Natural killer cell (primary cell): ENCODE measurements around the gene NKTR. TPM values are rescaled to one million over a fixed set of nuclear protein-coding genes. Genes with fewer than 3 reads are reported as not detected.

Experiments
- ATAC-seq, 3 donors: fragments of 150-1000 bp in 2 of 3; fragments of 200-7000 bp in 1 of 3; cut with Tn5 transposase; 1 replicate in 1 of 3; 2 replicates in 2 of 3; pipeline ENCODE4 v1.10.0; 2021; ENCODE audit warnings: mild to moderate bottlenecking in 2 of 3, moderate library complexity in 2 of 3
- DNase-seq, 2 donors: peaks; one replicate each; pipeline versions ENCODE4 v3.0.0 to v3.0.0-alpha.2; 2013 to 2021; ENCODE audit warnings: mixed read lengths in 1 of 2
- H3K27ac ChIP-seq: one replicate; pipeline ENCODE4 v1.5.1; 2013; ENCODE audit warnings: mild to moderate bottlenecking, low read length
- H3K27me3 ChIP-seq: one replicate; pipeline ENCODE4 v1.6.1; 2013; ENCODE audit warnings: low read length; ENCODE audit not compliant: control insufficient read depth, insufficient read depth
- H3K36me3 ChIP-seq: one replicate; pipeline ENCODE4 v1.6.1; 2013; ENCODE audit warnings: low read length; ENCODE audit not compliant: control insufficient read depth, insufficient read depth
- H3K4me1 ChIP-seq: one replicate; pipeline ENCODE4 v1.6.1; 2013; ENCODE audit warnings: low read length; ENCODE audit not compliant: control insufficient read depth, insufficient read depth
- H3K4me3 ChIP-seq: one replicate; pipeline ENCODE4 v1.5.1; 2013; ENCODE audit warnings: low read length
- H3K9me3 ChIP-seq: one replicate; pipeline ENCODE4 v1.6.1; 2013; ENCODE audit warnings: low read length; ENCODE audit not compliant: control insufficient read depth, insufficient read depth
- H3K27ac Mint-ChIP-seq, 2 donors: one replicate each; pipeline ENCODE4 v1.8.0; 2022; ENCODE audit warnings: mild to moderate bottlenecking in 2 of 2, mixed read lengths in 2 of 2, moderate library complexity in 1 of 2
- H3K27me3 Mint-ChIP-seq, 2 donors: one replicate each; pipeline ENCODE4 v1.8.0; 2022; ENCODE audit warnings: low read depth in 2 of 2, mixed read lengths in 2 of 2
- H3K36me3 Mint-ChIP-seq: one replicate; pipeline ENCODE4 v1.8.0; 2022; ENCODE audit warnings: mixed read lengths
- H3K4me1 Mint-ChIP-seq, 2 donors: one replicate each; pipeline ENCODE4 v1.8.0; 2022; ENCODE audit warnings: mixed read lengths in 2 of 2
- H3K4me3 Mint-ChIP-seq: one replicate; pipeline ENCODE4 v1.8.0; 2022; ENCODE audit warnings: mild to moderate bottlenecking, moderate library complexity, mixed read lengths
- H3K9me3 Mint-ChIP-seq, 2 donors: one replicate each; pipeline ENCODE4 v1.8.0; 2022; ENCODE audit warnings: mixed read lengths in 2 of 2
- WGBS: methylation state at CpG from one replicate; pipeline ENCODE4 v1.1.7; 2013; ENCODE audit warnings: missing lambda C conversion rate; ENCODE audit not compliant: insufficient coverage; 5-methylcytosine and 5-hydroxymethylcytosine counted together
- intact Hi-C: fragments of 100-400 bp; cut with micrococcal nuclease; formaldehyde crosslinking; loops from one replicate; pipeline ENCODE4 v1.14.2; 2022
- total RNA-seq, 4 donors: library from RNA; stranded (reverse); fragments of 120-200 nt in 1 of 4; gene quantifications; one replicate each; pipeline versions ENCODE4 v1.2.3 to v1.2.4, GENCODE V29; 2013 to 2022
- TF ChIP-seq, protein P1 (sequence below): fragments of 200-600 bp; IDR thresholded peaks from one replicate; pipeline ENCODE4 v1.8.0; 2022; ENCODE audit warnings: antibody characterized with exemption

NKTR gene
- total RNA-seq, 3 donors from 2014 or later (not counting 1 experiment from before 2014, with no cell fraction given), result 212 to 252 (median 217) TPM

DNA sequence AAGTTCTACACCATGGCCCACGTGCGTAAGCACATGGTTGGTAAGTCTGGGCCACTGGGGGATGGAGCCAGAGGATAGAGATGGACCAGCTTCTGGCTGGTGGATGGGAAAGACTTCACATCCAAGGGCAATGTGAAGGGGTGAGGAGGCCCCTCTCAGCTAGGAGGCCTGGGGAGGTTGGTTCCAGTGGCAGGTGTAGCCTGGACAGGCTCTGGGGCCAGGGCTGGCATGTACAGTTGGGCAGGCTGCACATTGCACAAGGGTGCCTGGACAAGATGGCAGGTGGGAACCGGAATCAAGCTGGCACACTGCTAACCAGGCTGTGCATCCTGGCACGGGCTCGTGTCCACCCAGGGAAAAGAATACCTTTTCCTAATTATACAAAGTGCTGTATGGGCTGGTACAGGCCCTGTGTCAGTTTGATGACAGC, 61.1 kb downstream of the NKTR start:
- no peaks in the 10 kb centered on the region for H3K27me3 ChIP-seq
- intact Hi-C loops, result no loop called here
- H3K4me3 ChIP-seq, result no peak overlapping the region
- Mint-ChIP-seq H3K4me3 (no peak overlapping the region), H3K36me3 (no peaks in the 10 kb centered on the region), H3K27ac (no peak overlapping the region), H3K4me1 (peaks cover 0 to 6% of the 10 kb centered on the region in 2 donors), H3K9me3 (no peaks in the 10 kb centered on the region), H3K27me3 (no peaks in the 10 kb centered on the region)
- H3K4me1 ChIP-seq, result no peaks in the 10 kb centered on the region
- H3K27ac ChIP-seq, result no peak overlapping the region
- TF ChIP-seq, protein P1, sequence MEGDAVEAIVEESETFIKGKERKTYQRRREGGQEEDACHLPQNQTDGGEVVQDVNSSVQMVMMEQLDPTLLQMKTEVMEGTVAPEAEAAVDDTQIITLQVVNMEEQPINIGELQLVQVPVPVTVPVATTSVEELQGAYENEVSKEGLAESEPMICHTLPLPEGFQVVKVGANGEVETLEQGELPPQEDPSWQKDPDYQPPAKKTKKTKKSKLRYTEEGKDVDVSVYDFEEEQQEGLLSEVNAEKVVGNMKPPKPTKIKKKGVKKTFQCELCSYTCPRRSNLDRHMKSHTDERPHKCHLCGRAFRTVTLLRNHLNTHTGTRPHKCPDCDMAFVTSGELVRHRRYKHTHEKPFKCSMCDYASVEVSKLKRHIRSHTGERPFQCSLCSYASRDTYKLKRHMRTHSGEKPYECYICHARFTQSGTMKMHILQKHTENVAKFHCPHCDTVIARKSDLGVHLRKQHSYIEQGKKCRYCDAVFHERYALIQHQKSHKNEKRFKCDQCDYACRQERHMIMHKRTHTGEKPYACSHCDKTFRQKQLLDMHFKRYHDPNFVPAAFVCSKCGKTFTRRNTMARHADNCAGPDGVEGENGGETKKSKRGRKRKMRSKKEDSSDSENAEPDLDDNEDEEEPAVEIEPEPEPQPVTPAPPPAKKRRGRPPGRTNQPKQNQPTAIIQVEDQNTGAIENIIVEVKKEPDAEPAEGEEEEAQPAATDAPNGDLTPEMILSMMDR, result no peak
- ATAC-seq (no peak), DNase-seq (no peak)
- 96% methylated on average over 5 of the region's 5 CpGs for WGBS
- no peaks in the 10 kb centered on the region for H3K9me3 ChIP-seq
- H3K36me3 ChIP-seq, result no peaks in the 10 kb centered on the region

DNA sequence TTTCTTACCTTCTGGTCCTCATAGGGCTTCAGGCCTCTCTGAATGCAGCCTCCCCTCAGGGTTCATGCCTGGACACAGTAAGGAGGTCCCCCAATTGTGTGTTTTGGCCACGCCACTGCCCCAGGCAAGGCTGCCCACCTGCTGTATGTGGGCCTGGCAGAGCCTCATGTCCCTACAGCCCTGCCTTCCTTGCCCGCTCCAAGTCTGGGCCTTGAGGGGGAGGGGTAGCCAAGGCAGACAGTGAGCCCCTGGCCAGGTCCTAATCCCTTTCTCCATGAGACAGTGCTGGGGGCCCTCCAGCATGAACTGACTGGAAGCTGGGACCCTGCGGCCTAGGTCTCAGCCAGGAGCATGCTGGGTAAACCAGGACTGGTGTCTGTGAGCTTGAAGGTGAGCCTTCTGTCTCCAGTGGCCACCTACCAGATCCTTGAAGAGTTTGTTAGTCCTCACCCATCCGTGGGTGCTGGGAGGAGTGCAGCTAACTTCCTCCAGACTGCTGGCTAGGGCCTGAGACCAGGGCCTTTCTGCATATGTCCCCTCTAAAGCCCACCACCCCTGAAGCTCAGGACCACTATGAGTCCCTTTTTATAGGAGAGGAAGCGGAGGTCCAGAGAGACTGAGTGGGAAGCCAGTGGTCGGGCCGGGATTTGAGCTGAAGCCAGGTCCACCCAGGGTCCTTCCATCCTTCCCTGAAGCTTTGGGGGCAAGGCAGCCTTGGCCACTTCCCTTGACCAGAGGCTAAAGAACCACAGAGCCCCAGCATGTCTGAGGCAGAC, 61.7 kb downstream of the NKTR start:
- H3K4me3 Mint-ChIP-seq, result no peak overlapping the region
- DNase-seq (no peak), ATAC-seq (no peak)
- H3K27ac ChIP-seq, result no peak overlapping the region
- H3K27me3 Mint-ChIP-seq, result no peaks in the 10 kb centered on the region
- H3K4me3 ChIP-seq, result no peak overlapping the region
- no peaks in the 10 kb centered on the region for H3K9me3 Mint-ChIP-seq
- intact Hi-C loops, result no loop called here
- H3K9me3 ChIP-seq, result no peaks in the 10 kb centered on the region
- WGBS, result 91% methylated on average over 7 of the region's 7 CpGs
- no peaks in the 10 kb centered on the region for H3K4me1 ChIP-seq
- no peaks in the 10 kb centered on the region for H3K36me3 ChIP-seq
- peaks cover 0 to 5% of the 10 kb centered on the region in 2 donors for H3K4me1 Mint-ChIP-seq
- TF ChIP-seq, protein P1, result no peak
- no peaks in the 10 kb centered on the region for H3K27me3 ChIP-seq
- H3K27ac Mint-ChIP-seq, result no peak overlapping the region
- no peaks in the 10 kb centered on the region for H3K36me3 Mint-ChIP-seq

DNA sequence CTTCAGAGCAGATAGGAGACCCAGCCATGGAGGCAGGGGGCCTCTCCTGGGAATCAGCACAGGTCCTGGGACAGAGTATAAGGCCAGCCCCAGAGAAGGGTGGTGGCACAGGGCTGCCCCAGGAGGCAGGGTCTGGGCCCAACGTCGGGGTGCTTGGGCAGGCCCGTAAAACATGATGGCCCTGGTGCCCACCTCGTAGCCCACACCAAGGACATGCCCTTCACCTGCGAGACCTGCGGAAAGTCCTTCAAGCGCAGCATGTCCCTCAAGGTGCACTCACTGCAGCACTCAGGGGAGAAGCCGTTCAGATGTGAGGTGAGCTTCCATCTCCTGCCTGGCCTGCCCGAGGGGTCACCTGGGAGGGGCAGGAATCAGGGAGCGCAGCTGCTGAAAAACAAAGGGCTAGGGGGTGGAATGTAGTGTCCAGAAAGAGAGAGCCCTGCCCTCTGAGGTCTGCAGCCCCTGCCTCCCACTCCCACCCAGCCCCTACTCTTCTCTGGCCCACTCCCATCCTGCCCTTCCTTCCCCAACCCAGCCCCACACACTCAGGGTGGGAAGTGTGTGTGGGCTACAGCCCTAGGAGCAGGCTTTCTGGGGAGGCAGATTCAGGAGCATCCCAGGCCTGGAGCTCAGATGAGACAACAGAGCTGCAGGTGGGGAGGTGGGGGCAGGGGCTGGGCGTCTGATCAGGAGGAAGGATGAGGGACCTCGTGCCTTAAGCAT, 62.5 kb downstream of the NKTR start:
- intact Hi-C loops, result no loop called here
- no peaks in the 10 kb centered on the region for H3K36me3 Mint-ChIP-seq
- TF ChIP-seq, protein P1, result no peak
- peaks cover 0 to 5% of the 10 kb centered on the region in 2 donors for H3K4me1 Mint-ChIP-seq
- no peak overlapping the region for H3K4me3 Mint-ChIP-seq
- no peaks in the 10 kb centered on the region for H3K36me3 ChIP-seq
- no peak overlapping the region for H3K27ac Mint-ChIP-seq
- H3K27ac ChIP-seq, result no peak overlapping the region
- H3K27me3 ChIP-seq, result no peaks in the 10 kb centered on the region
- no peaks in the 10 kb centered on the region for H3K27me3 Mint-ChIP-seq
- 83% methylated on average over 12 of the region's 12 CpGs for WGBS
- ATAC-seq (no peak), DNase-seq (no peak)
- H3K9me3 ChIP-seq, result no peaks in the 10 kb centered on the region
- H3K9me3 Mint-ChIP-seq, result no peaks in the 10 kb centered on the region
- H3K4me3 ChIP-seq, result no peak overlapping the region
- H3K4me1 ChIP-seq, result no peaks in the 10 kb centered on the region
